Central memory CD8-positive, alpha-beta T cell (primary cell): ENCODE data around the gene CDC42.
"Not testable (repeated sequence)": the region's sequence is repeated elsewhere in the genome, so short reads cannot be mapped to it uniquely, and the experiment has no call there.

Experiments
- ATAC-seq: fragments of 150-1000 bp; cut with Tn5 transposase; replicated peaks from 2 replicates; pipeline ENCODE4 v1.10.0; 2022; ENCODE audit warnings: mild to moderate bottlenecking, moderate FRiP score, moderate number of reproducible peaks; ENCODE audit not compliant: poor library complexity, severe bottlenecking; ENCODE audit errors: extremely low read depth
- DNase-seq, 2 donors: peaks; one replicate each; pipeline ENCODE4 v3.0.0; 2021; ENCODE audit warnings: low spot score in 2 of 2
- H3K27ac Mint-ChIP-seq: one replicate; pipeline ENCODE4 v1.8.0; 2022; ENCODE audit warnings: low read depth, mild to moderate bottlenecking, moderate library complexity, mixed read lengths
- H3K27me3 Mint-ChIP-seq: one replicate; pipeline ENCODE4 v1.8.0; 2022; ENCODE audit warnings: mixed read lengths
- H3K36me3 Mint-ChIP-seq: one replicate; pipeline ENCODE4 v1.8.0; 2022; ENCODE audit warnings: mild to moderate bottlenecking, moderate library complexity, mixed read lengths; ENCODE audit not compliant: insufficient read depth
- H3K4me1 Mint-ChIP-seq: one replicate; pipeline ENCODE4 v1.8.0; 2022; ENCODE audit warnings: mixed read lengths
- H3K4me3 Mint-ChIP-seq: one replicate; pipeline ENCODE4 v1.8.0; 2022; ENCODE audit warnings: mild to moderate bottlenecking, moderate library complexity, mixed read lengths
- H3K9me3 Mint-ChIP-seq: one replicate; pipeline ENCODE4 v1.8.0; 2022; ENCODE audit warnings: mixed read lengths

The CDC42 gene

GRCh38 chr1:22052115-22053016 is at the start of gene CDC42:
Gene CDC42, plus strand, starts transcription at chr1:22052709. Its CDS starts 25,770 bp downstream, at chr1:22078479.
- DNase-seq (peak; percentile 92 to 98), ATAC-seq (peak; percentile 94)
- Mint-ChIP-seq H3K9me3 (no peaks in the 10 kb centered on the region), H3K27me3 (no peaks in the 10 kb centered on the region), H3K4me1 (peaks cover 57% of the 10 kb centered on the region), H3K36me3 (peaks cover 40% of the 10 kb centered on the region), H3K27ac (peak within 1 kb of the TSS; percentile 98), H3K4me3 (peak within 1 kb of the TSS; percentile 98)

GRCh38 chr1:22002875-22003274 is 49.6 kb upstream of the CDC42 start:
- not testable (repeated sequence) for H3K27me3 Mint-ChIP-seq, H3K4me1 Mint-ChIP-seq, ATAC-seq, DNase-seq, H3K9me3 Mint-ChIP-seq, H3K4me3 Mint-ChIP-seq, H3K36me3 Mint-ChIP-seq, H3K27ac Mint-ChIP-seq

GRCh38 chr1:22003959-22004358 is 48.5 kb upstream of the CDC42 start:
- not testable (repeated sequence) for H3K36me3 Mint-ChIP-seq, ATAC-seq, H3K9me3 Mint-ChIP-seq, DNase-seq, H3K27me3 Mint-ChIP-seq, H3K27ac Mint-ChIP-seq, H3K4me3 Mint-ChIP-seq, H3K4me1 Mint-ChIP-seq

GRCh38 chr1:22005261-22006149 is 47.0 kb upstream of the CDC42 start:
- not testable (repeated sequence) for H3K36me3 Mint-ChIP-seq, H3K4me3 Mint-ChIP-seq, H3K27me3 Mint-ChIP-seq, H3K9me3 Mint-ChIP-seq, H3K4me1 Mint-ChIP-seq, DNase-seq, H3K27ac Mint-ChIP-seq, ATAC-seq

GRCh38 chr1:22006736-22007135 is 45.8 kb upstream of the CDC42 start:
- H3K4me1 Mint-ChIP-seq, H3K27me3 Mint-ChIP-seq, DNase-seq, ATAC-seq, H3K27ac Mint-ChIP-seq, H3K9me3 Mint-ChIP-seq, H3K36me3 Mint-ChIP-seq, H3K4me3 Mint-ChIP-seq: not testable (repeated sequence)

- H3K36me3 Mint-ChIP-seq, ATAC-seq, H3K4me1 Mint-ChIP-seq, H3K27ac Mint-ChIP-seq, H3K9me3 Mint-ChIP-seq, DNase-seq, H3K27me3 Mint-ChIP-seq, H3K4me3 Mint-ChIP-seq: not testable (repeated sequence)
Observed at GRCh38 chr1:22007262-22007661, 45.2 kb upstream of the CDC42 start.

GRCh38 chr1:22009566-22009965 is 42.9 kb upstream of the CDC42 start:
- not testable (repeated sequence) for H3K27me3 Mint-ChIP-seq, DNase-seq, ATAC-seq, H3K4me1 Mint-ChIP-seq, H3K9me3 Mint-ChIP-seq, H3K36me3 Mint-ChIP-seq, H3K4me3 Mint-ChIP-seq, H3K27ac Mint-ChIP-seq

- not testable (repeated sequence) for H3K36me3 Mint-ChIP-seq, ATAC-seq, DNase-seq, H3K27ac Mint-ChIP-seq, H3K9me3 Mint-ChIP-seq, H3K27me3 Mint-ChIP-seq, H3K4me3 Mint-ChIP-seq, H3K4me1 Mint-ChIP-seq
Observed at GRCh38 chr1:22012752-22013151, 39.8 kb upstream of the CDC42 start.

GRCh38 chr1:22014575-22015206 is 37.8 kb upstream of the CDC42 start:
- not testable (repeated sequence) for H3K27me3 Mint-ChIP-seq, H3K36me3 Mint-ChIP-seq, ATAC-seq, H3K27ac Mint-ChIP-seq, DNase-seq, H3K4me3 Mint-ChIP-seq, H3K9me3 Mint-ChIP-seq
- H3K4me1 Mint-ChIP-seq, result peaks cover 13% of the 10 kb centered on the region

- Mint-ChIP-seq H3K4me3 (peak overlapping the region; percentile 44), H3K9me3 (no peaks in the 10 kb centered on the region), H3K27ac (peak overlapping the region; percentile 94), H3K27me3 (no peaks in the 10 kb centered on the region), H3K36me3 (peaks cover 7% of the 10 kb centered on the region), H3K4me1 (peaks cover 23% of the 10 kb centered on the region)
- DNase-seq (peak; percentile 36 to 46), ATAC-seq (peak; percentile 98)
Observed at GRCh38 chr1:22018583-22019559, 33.6 kb upstream of the CDC42 start.

GRCh38 chr1:22021061-22021460 is 31.4 kb upstream of the CDC42 start:
- Mint-ChIP-seq H3K27me3 (no peaks in the 10 kb centered on the region), H3K4me3 (no peak overlapping the region), H3K27ac (no peak overlapping the region), H3K4me1 (peaks cover 35% of the 10 kb centered on the region), H3K9me3 (no peaks in the 10 kb centered on the region), H3K36me3 (peaks cover 20% of the 10 kb centered on the region)
- ATAC-seq (no peak), DNase-seq (no peak)
